Suprapubic skin (tissue), 4 donors: ENCODE data around the gene HOXA1.

Experiments used
- CTCF ChIP-seq, 2 donors: fragments of 200-600 bp in 1 of 2; fragments of 450-650 bp in 1 of 2; sonication (generic) in 1 of 2; IDR thresholded peaks; one replicate each; pipeline ENCODE4 v1.5.1; 2016 to 2019; ENCODE audit warnings: antibody characterized with exemption in 2 of 2, mild to moderate bottlenecking in 1 of 2, moderate library complexity in 1 of 2
- EP300 ChIP-seq: sonication (generic); formaldehyde crosslinking; IDR thresholded peaks from one replicate; pipeline ENCODE4 v1.6.1; 2017; ENCODE audit warnings: antibody characterized with exemption
- POLR2A ChIP-seq, 2 donors: fragments of 450-650 bp; IDR thresholded peaks; one replicate each; pipeline ENCODE4 v1.6.1; 2017; ENCODE audit warnings: antibody characterized with exemption in 2 of 2, mild to moderate bottlenecking in 2 of 2, moderate library complexity in 2 of 2
- POLR2AphosphoS5 ChIP-seq, 3 donors: sonication (generic); formaldehyde crosslinking; IDR thresholded peaks; one replicate each; pipeline ENCODE4 v1.6.1; 2017; ENCODE audit warnings: antibody characterized with exemption in 3 of 3

- TF ChIP-seq CTCF (IDR thresholded peaks at IDR 0.05) (no peak), EP300 (no peak), POLR2AphosphoS5 (IDR thresholded peaks at IDR 0.05) (no peak), POLR2A (IDR thresholded peaks at IDR 0.05) (no peak)
These were observed 2.1 kb upstream of the HOXA1 start for GRCh38 chr7:27097686-27098577.
